K562 (cell line): ENCODE measurements around the gene FARSB.

Experiments used
- ATF7 ChIP-seq: fragments of 450-650 bp; IDR thresholded peaks from 2 replicates; pipeline ENCODE4 v1.7.1; 2014; ENCODE audit warnings: mild to moderate bottlenecking, moderate library complexity
- BCL6 ChIP-seq: fragments of 250-450 bp; sonication (Bioruptor Pico); IDR thresholded peaks from 2 replicates; pipeline ENCODE4 v1.4.0; 2020
- CBX3 ChIP-seq, 2 experiments: IDR thresholded peaks; 1 replicate in 1 of 2; 2 replicates in 1 of 2; pipeline ENCODE4 v1.6.1; 2012; ENCODE audit warnings: inconsistent platforms in 2 of 2, low read length in 2 of 2, borderline replicate concordance in 1 of 2, control low read depth in 1 of 2
- CREB1 ChIP-seq, 2 experiments: sonication (generic) in 1 of 2; formaldehyde crosslinking in 1 of 2; IDR thresholded peaks; 2 replicates each; pipeline versions ENCODE4 v1.6.1 to v1.8.0; 2012 to 2022; ENCODE audit warnings: inconsistent platforms in 1 of 2, mild to moderate bottlenecking in 1 of 2, missing genetic modification reagents in 1 of 2, moderate library complexity in 1 of 2
- EZH2 ChIP-seq: IDR thresholded peaks from 2 replicates; pipeline ENCODE4 v1.6.1; 2012; ENCODE audit warnings: low read depth, mild to moderate bottlenecking, inconsistent platforms, low read length, borderline replicate concordance
- HDAC2 ChIP-seq: fragments of 450-650 bp; IDR thresholded peaks from 2 replicates; pipeline ENCODE4 v1.6.1; 2016; ENCODE audit warnings: mild to moderate bottlenecking
- ILK ChIP-seq: fragments of 450-650 bp; IDR thresholded peaks from 2 replicates; pipeline ENCODE4 v1.6.1; 2016; ENCODE audit warnings: missing genetic modification characterization, low read depth, mild to moderate bottlenecking, missing compliant biosample characterization, moderate library complexity, borderline replicate concordance
- KAT7 ChIP-seq: sonication (generic); formaldehyde crosslinking; IDR thresholded peaks from 2 replicates; pipeline ENCODE4 v1.8.0; 2022; ENCODE audit warnings: missing genetic modification reagents, mild to moderate bottlenecking, borderline replicate concordance
- MIER1 ChIP-seq: fragments of 450-650 bp; IDR thresholded peaks from 2 replicates; pipeline ENCODE4 v1.6.1; 2016; ENCODE audit warnings: antibody characterized with exemption, mild to moderate bottlenecking, low read depth
- SP1 ChIP-seq: sonication (generic); formaldehyde crosslinking; IDR thresholded peaks from 2 replicates; pipeline ENCODE4 v1.8.1; 2022; ENCODE audit warnings: mild to moderate bottlenecking, missing genetic modification reagents
- TF ChIP-seq, protein P1 (sequence below): fragments of 450-650 bp; IDR thresholded peaks from 2 replicates; pipeline ENCODE4 v1.6.1; 2018; ENCODE audit not compliant: partially characterized antibody

DNA sequence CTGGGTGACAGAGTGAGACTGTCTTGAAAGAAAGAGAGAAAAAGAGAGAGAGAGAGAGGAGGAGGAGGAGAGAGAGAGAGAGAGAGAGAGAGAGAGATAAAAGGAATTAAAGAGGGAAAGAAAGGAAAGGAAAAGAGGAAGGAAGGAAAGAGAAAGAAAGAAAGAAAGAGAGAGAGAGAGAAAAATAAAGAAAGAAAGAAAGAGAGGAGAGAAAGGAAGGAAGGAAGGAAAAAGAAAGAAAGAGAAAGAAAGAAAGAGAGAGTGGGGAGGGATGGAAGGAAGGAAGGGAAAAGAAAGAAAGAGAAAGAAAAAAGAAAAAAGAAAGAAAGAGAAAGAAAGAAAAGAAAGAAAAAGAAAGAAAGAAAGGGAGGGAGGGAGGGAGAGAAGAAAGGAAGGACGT is 45.3 kb upstream of the FARSB start:
- no peak for TF ChIP-seq CBX3 (IDR thresholded peaks at IDR 0.05; ENCODE audit: borderline replicate concordance in 1 of 2, low read length in 2 of 2)
- TF ChIP-seq, protein P1, sequence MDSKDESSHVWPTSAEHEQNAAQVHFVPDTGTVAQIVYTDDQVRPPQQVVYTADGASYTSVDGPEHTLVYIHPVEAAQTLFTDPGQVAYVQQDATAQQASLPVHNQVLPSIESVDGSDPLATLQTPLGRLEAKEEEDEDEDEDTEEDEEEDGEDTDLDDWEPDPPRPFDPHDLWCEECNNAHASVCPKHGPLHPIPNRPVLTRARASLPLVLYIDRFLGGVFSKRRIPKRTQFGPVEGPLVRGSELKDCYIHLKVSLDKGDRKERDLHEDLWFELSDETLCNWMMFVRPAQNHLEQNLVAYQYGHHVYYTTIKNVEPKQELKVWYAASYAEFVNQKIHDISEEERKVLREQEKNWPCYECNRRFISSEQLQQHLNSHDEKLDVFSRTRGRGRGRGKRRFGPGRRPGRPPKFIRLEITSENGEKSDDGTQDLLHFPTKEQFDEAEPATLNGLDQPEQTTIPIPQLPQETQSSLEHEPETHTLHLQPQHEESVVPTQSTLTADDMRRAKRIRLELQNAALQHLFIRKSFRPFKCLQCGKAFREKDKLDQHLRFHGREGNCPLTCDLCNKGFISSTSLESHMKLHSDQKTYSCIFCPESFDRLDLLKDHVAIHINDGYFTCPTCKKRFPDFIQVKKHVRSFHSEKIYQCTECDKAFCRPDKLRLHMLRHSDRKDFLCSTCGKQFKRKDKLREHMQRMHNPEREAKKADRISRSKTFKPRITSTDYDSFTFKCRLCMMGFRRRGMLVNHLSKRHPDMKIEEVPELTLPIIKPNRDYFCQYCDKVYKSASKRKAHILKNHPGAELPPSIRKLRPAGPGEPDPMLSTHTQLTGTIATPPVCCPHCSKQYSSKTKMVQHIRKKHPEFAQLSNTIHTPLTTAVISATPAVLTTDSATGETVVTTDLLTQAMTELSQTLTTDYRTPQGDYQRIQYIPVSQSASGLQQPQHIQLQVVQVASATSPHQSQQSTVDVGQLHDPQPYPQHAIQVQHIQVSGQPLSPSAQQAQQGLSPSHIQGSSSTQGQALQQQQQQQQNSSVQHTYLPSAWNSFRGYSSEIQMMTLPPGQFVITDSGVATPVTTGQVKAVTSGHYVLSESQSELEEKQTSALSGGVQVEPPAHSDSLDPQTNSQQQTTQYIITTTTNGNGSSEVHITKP = no peak
- TF ChIP-seq HDAC2 = no peak
- no peak for TF ChIP-seq ATF7
- TF ChIP-seq KAT7 (CRISPR knock-in tag) = no peak
- no peak for TF ChIP-seq MIER1
- no peak for TF ChIP-seq SP1
- no peak for TF ChIP-seq ILK (tag)
- no peak for TF ChIP-seq CREB1 (IDR thresholded peaks at IDR 0.05)
- no peak for TF ChIP-seq CREB1 (CRISPR knock-in tag; IDR thresholded peaks at IDR 0.05)
- TF ChIP-seq EZH2 = no peak
- no peak for TF ChIP-seq BCL6 (CRISPR knock-in tag)
